Iris pigment epithelial cell (primary cell): ENCODE data around the gene ECEL1.

Source experiments
- DNase-seq: peaks from one replicate; pipeline ENCODE4 v3.0.0-alpha.2; 2011; ENCODE audit warnings: low read depth

ECEL1 gene

GRCh38 chr2:232483923-232484627, 3.6 kb downstream of the ECEL1 start:
- no peak for DNase-seq

- no peak for DNase-seq
These were observed 4.2 kb downstream of the ECEL1 start for GRCh38 chr2:232483311-232483922.

GRCh38 chr2:232482301-232483238, 5.1 kb downstream of the ECEL1 start:
- no peak for DNase-seq

DNA sequence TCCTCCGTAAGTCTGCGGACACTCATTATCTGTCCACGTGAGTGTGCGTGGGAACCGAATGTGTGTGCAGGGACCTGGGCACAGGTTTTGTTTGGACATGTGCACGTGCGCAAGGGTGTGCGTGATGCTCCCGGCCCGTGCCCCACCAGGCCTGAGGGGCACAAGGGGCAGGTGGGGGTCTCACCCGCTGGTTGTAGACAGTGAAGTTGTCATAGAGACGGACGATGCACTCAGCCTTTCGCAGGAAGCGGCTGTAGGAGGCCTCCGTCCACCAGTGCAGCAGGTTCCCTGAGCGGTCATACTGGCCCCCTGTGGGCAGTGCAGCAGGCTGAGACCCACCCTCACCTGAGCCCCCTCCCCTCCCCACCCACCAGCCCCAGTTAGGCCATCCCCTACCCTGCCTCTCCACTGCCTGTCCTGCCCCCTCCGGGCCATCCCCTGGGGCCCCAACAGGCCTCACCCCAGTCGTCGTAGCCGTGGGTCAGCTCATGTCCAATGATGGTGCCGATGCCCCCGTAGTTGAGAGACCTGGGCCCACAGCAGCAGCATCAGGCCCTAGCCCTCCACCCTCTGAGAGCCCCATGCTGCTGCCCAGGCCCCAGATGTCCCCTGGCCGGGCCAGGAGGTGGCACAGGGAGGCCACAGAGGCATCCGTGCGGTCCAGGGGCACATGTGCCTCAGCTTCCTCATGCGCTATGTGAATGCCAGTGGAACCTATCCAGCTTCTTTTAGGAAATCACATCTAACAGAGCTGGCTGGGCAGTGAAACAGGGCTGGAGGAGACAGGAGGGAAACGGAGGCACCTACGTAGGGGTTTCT, 6.1 kb downstream of the ECEL1 start:
- no peak for DNase-seq

DNA sequence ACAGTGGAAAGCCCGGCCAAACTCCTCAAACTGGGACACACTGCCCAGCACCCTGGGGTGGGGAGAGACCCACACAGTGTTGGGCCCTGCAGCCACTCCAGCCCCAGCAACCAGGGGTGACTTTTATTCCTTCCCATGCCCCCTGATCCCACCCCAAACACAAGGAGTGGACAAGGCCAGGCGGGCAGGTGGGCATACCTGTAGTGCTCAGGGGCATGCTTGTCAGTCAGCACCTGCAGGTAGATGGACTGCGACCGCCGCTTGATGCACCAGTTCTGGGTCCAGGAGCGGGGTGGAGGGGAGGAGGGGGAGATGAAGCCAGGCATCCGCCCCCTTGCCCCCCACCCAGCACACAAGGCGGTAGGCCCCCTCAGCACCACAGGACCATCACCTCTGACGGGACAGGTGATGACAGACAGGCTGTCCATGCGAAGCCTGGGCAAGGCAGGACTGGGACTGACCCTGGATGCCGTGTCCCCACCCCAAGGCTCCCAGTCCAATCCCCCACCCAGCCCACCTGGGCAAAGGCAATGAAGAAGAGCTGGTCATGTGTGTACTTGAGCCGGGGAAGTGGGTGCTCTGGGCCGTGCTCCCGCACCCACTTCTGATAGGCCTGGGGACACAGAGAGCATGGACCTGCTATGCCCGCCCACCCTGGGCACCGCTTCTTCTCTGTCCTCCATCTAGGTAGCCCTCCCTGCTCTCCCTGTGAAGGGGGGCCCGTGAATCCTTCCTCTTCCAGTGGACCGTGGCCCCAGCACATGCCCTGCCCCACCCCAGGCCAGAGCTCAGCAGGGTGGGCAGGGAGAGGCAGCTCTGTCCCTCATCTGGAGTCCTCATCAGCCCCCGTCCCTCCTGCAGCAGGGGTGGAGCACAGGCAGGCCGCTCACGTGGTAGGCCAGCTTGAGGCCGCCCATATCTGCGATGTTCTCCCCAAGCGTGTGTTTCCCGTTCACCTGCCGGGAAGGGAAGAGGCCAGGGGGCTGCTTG, 7.1 kb downstream of the ECEL1 start:
- no peak for DNase-seq

DNA sequence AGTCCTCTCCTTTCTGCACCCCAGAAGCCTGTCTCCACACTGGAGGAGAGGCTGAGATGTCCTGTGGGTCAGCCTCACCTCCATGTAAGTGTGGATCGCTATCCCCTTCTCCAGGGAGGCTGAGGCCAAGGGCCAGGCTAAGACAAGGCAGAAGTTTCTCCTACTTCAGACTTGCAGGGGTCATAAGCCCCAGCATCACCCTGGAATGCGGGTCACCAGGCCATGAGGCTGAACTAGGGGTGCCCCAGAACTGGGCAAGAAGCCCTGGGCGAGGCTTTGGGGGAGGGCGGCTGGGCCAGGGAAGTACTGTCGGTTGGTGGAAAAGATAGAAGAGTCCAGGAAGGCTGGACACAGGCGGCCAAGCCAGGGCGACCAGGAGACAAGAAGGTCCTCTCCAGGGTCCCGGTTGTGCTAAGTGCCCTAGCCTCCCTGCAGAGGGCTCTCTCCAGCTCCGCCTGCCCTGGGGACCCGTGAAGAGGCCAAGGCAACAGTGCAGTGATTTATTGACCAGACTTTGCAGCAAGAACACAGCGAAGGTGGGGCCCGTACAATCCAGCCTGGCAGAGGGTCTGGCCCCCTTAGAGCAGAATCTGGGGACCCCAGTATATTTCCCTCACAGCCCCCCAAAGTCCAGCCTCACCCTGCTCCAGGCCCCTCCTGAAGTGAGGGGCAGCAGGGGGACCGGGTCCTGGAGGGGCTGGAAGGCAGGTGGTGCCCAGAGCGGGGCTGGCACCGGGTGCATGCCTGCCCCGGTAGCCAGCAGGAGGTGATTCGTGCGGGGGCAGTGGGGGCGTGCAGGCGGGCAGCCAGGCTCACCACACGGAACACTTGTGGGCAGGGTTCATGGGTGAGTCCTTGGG, 8.1 kb downstream of the ECEL1 start:
- no peak for DNase-seq

DNA sequence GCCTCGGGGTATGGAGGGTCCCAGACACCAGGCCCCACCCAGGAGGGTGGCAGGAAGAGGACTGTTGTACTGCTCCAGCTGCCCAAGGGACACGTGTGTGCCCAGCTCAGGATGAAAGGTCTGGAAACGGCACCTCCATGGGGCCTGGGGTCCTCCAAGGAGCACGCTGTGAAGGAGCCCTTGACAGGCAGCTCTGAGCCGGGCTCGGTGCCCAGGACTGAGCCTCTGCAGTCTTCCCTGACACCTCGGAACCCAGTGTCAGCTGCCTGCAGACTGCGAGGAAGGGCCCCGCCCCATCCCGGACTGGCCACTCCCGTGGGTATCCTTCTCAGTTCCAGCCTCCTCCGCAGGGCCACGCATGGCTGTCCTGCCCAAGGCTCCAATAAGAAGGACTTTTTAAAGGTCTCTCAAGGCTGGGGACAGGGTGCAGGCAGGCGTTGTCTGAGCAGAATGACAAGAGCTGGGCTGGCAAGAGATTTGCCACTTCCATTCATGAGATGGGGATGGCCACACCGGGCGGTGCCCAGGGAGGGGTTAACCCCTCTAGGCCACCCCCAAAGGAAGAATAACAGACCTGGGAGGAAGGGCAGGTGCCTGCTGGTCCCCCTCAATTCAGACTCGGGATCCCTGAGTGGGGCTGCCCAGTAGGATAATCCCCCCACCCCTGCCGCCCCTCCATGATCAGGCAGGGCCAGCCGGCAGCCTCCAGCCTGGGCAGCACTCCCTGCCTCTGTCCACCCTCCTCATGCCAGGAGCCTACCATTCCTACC, 8.9 kb downstream of the ECEL1 start:
- DNase-seq, result no peak

DNA sequence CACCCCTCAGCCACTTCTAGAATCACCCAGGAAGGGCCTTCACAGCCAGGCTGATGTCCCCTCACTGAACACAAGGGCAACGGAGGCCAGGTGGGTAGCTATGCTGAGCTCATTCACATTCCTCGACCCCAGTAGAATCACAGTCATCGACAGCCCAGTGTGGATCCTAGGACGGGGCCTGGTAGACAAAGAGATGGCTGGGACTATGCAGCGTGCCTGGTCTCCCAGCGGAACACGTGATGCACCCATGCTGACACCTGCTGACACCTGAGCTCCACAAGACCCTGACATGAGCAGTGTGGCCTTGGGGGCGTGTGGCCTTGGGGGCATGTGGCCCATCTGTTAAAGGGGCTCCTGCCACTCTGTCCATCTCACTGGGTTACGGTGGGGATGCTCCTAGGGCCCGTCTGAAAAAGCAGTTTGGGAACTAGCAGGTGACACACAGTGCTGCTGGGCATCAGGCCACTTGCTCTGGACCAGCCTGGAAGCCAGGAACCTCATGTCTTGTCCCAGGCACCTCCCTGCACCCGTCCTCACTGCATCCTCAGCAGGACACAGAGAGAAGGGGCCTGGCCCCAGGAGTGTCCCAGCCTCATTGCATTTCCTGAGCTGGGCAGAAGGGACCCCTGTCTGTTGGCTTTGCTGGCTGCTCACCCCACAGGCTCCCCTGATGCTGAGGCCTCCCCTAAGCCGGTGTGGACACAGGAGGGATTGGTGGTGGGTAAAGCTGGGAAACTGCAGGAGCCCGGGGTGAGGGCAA, 9.7 kb downstream of the ECEL1 start:
- DNase-seq, result no peak

DNA sequence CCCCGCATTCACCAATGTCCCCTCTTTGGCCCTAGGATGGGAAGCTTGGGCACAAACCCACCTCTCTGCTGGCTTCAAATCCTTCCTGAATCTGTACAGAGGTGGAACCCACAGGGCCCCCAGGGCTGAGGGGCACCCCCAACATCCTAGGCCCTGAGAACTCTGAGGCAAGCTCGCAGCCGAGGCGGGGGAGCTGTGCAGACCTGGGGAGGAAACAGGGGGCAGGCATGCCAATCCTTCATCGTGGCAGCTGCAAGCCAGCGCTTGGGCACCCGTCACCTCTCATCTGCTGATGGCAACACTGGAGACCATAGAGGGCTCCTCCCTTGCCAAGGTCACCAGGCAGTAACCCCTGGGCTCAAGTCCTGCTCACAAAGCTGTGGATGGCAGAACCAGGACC, 10.8 kb downstream of the ECEL1 start:
- DNase-seq, result no peak

DNA sequence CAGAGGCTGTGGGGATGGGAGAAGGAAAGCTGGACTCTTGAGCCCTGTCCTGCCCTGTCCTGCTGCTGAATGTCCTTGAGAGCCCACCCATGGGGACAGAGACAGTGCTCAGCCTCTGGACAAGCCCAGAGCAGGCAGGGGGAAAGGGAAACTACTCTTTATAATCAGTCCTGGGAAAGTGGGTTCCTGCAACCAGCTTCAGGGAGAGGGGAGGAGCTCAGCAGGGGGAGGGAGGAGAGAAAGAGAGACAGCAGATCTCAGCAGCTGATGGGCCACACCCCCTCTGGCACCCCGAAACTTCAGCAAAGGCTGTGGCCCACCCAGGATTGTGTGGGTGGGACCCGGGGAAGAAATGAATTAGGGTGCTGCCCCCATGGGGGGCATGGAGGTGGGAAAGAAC, 11.6 kb downstream of the ECEL1 start:
- no peak for DNase-seq

- DNase-seq, result no peak
These were observed 14.2 kb downstream of the ECEL1 start for GRCh38 chr2:232473467-232473890.

DNA sequence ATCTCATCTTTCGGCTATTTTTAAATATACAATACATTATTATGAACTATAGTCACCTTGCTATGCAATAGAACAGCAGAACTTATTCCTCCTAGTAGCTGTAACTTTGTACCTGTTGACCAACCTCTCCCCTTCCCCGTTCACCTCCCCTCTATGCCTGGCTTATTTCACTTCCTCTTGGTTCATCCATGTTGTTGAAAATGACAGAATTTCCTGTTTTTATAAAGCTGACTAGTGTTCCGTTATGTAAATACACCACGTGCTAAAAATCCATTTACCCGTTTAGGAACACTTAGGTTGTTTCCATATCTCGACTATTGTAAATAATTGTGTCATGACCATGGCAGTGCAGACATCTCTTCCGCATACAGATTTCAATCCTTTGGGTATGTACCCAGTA, 21.4 kb downstream of the ECEL1 start:
- no peak for DNase-seq

- DNase-seq, result no peak
These were observed 22.6 kb downstream of the ECEL1 start for GRCh38 chr2:232465061-232465460.

GRCh38 chr2:232464544-232464885, 23.1 kb downstream of the ECEL1 start:
- no peak for DNase-seq

DNA sequence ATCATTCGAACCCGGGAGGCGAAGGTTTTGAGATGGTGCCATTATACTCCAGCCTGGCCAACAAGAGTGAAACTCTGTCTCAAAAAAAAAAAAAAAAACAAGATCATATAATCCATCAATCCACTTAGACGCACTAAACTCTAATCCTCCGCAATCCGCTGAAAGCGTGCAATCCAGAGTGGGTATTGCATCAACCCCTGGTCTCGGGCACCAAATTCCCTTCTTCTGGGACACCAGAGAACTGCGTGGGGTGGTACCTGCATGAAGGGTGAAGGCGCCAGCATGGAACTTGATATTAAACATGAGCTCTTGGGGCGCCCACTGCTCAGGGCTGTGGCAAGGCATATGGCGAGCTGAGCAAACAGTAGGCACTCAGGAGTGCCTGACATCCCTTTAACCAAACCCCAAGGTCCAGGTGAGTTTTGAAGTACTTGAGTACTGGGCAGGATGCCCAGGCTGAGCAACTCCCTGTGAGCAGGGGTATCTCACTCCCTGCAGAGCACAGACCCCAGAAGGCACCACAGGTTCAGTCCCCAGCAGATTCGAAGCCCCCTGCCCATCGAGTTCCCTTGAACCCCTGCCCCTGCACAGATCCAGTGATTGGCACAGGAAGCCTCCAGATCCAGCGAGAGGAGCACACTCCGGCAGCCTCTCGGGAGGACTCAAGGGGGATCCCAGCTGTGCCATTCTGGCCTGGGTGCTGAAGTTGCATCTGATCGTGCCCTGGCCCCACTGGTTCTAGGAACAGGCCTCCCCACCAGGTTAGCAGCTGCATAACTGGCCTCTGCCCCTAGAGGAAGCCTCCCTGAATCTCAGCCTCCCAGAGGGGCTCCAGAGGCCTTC, 23.7 kb downstream of the ECEL1 start:
- no peak for DNase-seq

DNA sequence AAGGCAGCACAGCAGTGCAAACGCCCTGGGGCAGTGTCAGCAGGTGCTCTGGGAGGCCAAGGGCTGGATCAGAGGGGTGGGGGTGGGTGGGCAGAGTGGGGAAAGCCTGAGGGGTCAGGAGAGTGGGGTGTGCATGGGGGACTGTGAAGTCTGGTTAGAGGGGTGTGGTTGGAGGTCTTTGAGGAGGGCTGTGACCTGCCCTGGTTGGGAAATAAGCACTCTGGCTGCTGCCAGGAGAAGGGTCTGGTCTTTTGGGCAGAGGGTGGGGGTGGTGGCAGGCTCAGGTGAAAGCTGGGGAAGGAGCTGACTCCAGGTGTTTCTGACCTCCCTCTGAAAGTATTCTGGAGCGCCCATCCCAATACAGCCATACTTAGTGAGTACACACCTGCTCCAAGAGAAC, 27.5 kb downstream of the ECEL1 start:
- DNase-seq, result no peak

GRCh38 chr2:232459419-232460035, 28.1 kb downstream of the ECEL1 start:
- DNase-seq, result no peak
